SK-N-SH treated with all-trans-retinoic acid at 6 μM for 48 hours (cell line): ENCODE results near the gene XRCC1.

Experiments
- ATAC-seq: fragments of 200-7000 bp; cut with Tn5 transposase; 3 replicates; pipeline ENCODE4 v1.9.1; 2020; ENCODE audit warnings: mild to moderate bottlenecking, moderate library complexity
- ARNTL ChIP-seq: fragments of 450-650 bp; formaldehyde crosslinking; IDR thresholded peaks from 2 replicates; pipeline ENCODE4 v1.5.0; 2020; ENCODE audit warnings: low read depth, mild to moderate bottlenecking, moderate library complexity, borderline replicate concordance
- BACH2 ChIP-seq: fragments of 250-450 bp; sonication (Bioruptor Pico); IDR thresholded peaks from 2 replicates; pipeline ENCODE4 v1.9.0; 2021; ENCODE audit warnings: mild to moderate bottlenecking, borderline replicate concordance
- CSRNP3 ChIP-seq: fragments of 250-450 bp; sonication (Bioruptor Pico); IDR thresholded peaks from 2 replicates; pipeline ENCODE4 v1.5.1; 2021; ENCODE audit warnings: mild to moderate bottlenecking, moderate library complexity
- GLIS3 ChIP-seq: fragments of 250-450 bp; sonication (Bioruptor Pico); IDR thresholded peaks from 2 replicates; pipeline ENCODE4 v1.5.0; 2020; ENCODE audit warnings: mild to moderate bottlenecking, moderate library complexity
- ISL1 ChIP-seq: fragments of 250-450 bp; sonication (Bioruptor Pico); IDR thresholded peaks from 2 replicates; pipeline ENCODE4 v2.1.2; 2022; ENCODE audit warnings: mild to moderate bottlenecking, moderate library complexity
- OSR1 ChIP-seq: fragments of 250-450 bp; sonication (Bioruptor Pico); IDR thresholded peaks from 2 replicates; pipeline ENCODE4 v1.8.0; 2022; ENCODE audit warnings: moderate library complexity, mild to moderate bottlenecking, inconsistent platforms
- PATZ1 ChIP-seq: fragments of 250-450 bp; sonication (Bioruptor Pico); IDR thresholded peaks from 2 replicates; pipeline ENCODE4 v1.8.0; 2020; ENCODE audit warnings: mild to moderate bottlenecking, moderate library complexity, borderline replicate concordance
- PPARA ChIP-seq: fragments of 250-450 bp; sonication (Bioruptor Pico); IDR thresholded peaks from 2 replicates; pipeline ENCODE4 v1.5.0; 2020; ENCODE audit warnings: mild to moderate bottlenecking, borderline replicate concordance
- RARB ChIP-seq: fragments of 250-450 bp; sonication (Bioruptor Pico); IDR thresholded peaks from 2 replicates; pipeline ENCODE4 v1.8.0; 2021; ENCODE audit warnings: mild to moderate bottlenecking, moderate library complexity
- SNAI2 ChIP-seq: fragments of 250-450 bp; sonication (Bioruptor Pico); IDR thresholded peaks from 2 replicates; pipeline ENCODE4 v1.5.0; 2020; ENCODE audit warnings: mild to moderate bottlenecking, moderate library complexity
- TCF4 ChIP-seq: fragments of 250-450 bp; sonication (Bioruptor Pico); IDR thresholded peaks from 2 replicates; pipeline ENCODE4 v1.8.0; 2021; ENCODE audit warnings: mild to moderate bottlenecking, moderate library complexity, borderline replicate concordance
- TOX ChIP-seq: fragments of 250-450 bp; sonication (Bioruptor Pico); IDR thresholded peaks from 2 replicates; pipeline ENCODE4 v1.8.0; 2021; ENCODE audit warnings: mild to moderate bottlenecking, moderate library complexity, borderline replicate concordance
- TSHZ2 ChIP-seq: fragments of 250-450 bp; sonication (Bioruptor Pico); IDR thresholded peaks from 2 replicates; pipeline ENCODE4 v1.5.0; 2020; ENCODE audit warnings: mild to moderate bottlenecking, moderate library complexity
- ZFP3 ChIP-seq: fragments of 250-450 bp; sonication (Bioruptor Pico); IDR thresholded peaks from 2 replicates; pipeline ENCODE4 v1.5.0; 2020; ENCODE audit warnings: mild to moderate bottlenecking, moderate library complexity
- ZFP30 ChIP-seq: fragments of 450-650 bp; formaldehyde crosslinking; IDR thresholded peaks from 2 replicates; pipeline ENCODE4 v1.5.0; 2022; ENCODE audit warnings: mild to moderate bottlenecking, moderate library complexity
- ZNF565 ChIP-seq: fragments of 450-650 bp; formaldehyde crosslinking; conservative IDR thresholded peaks from 2 replicates; pipeline ENCODE4 v1.5.0; 2020; ENCODE audit warnings: low read depth, mild to moderate bottlenecking, moderate library complexity
- ZNF70 ChIP-seq: fragments of 450-650 bp; formaldehyde crosslinking; IDR thresholded peaks from 2 replicates; pipeline ENCODE4 v1.5.0; 2020; ENCODE audit warnings: mild to moderate bottlenecking, moderate library complexity
- TF ChIP-seq, protein P1 (sequence below): fragments of 250-450 bp; sonication (Bioruptor Pico); IDR thresholded peaks from 2 replicates; pipeline ENCODE4 v1.8.0; 2021; ENCODE audit warnings: low read depth, mild to moderate bottlenecking, moderate library complexity, borderline replicate concordance
- TF ChIP-seq, protein P2 (sequence below): fragments of 250-450 bp; sonication (Bioruptor Pico); IDR thresholded peaks from 2 replicates; pipeline ENCODE4 v1.5.1; 2020; ENCODE audit warnings: low read depth, mild to moderate bottlenecking, moderate library complexity

Gene XRCC1

DNA sequence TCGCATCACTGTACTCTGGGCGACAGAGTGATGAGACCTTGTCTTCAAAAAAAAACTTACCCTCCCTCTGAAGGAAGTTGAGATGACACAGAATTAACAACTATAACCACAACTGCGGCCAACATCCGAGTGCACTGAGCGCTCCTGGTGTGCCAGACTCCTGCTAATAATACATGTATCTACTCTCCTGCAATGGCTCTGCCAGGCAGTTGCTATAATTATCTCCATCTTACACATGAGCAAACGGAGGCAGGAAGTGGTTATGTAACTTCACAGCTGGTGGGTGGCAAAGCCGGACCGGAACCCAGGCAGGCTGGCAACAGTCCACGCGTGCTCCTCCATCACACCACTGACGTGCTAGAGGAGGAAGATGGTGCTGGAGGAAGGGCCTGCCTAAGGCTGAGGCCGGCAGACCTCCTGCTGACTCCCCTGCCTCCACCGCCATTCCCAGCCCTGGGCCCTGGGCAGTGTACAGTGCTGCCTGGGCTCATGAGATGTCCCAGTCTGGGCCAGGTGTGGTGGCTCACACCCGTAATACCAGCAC, 12.6 kb downstream of the XRCC1 start (continued):
- TF ChIP-seq TCF4 (CRISPR knock-in tag) (no peak), ZNF565 (CRISPR knock-in tag) (no peak)

- ATAC-seq = no peak
- TF ChIP-seq ZFP30 = no peak
- TF ChIP-seq, protein P1, sequence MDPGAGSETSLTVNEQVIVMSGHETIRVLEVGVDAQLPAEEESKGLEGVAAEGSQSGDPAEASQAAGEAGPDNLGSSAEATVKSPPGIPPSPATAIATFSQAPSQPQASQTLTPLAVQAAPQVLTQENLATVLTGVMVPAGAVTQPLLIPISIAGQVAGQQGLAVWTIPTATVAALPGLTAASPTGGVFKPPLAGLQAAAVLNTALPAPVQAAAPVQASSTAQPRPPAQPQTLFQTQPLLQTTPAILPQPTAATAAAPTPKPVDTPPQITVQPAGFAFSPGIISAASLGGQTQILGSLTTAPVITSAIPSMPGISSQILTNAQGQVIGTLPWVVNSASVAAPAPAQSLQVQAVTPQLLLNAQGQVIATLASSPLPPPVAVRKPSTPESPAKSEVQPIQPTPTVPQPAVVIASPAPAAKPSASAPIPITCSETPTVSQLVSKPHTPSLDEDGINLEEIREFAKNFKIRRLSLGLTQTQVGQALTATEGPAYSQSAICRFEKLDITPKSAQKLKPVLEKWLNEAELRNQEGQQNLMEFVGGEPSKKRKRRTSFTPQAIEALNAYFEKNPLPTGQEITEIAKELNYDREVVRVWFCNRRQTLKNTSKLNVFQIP (CRISPR knock-in tag) = no peak
- no peak for TF ChIP-seq OSR1
- TF ChIP-seq ZFP3 (CRISPR knock-in tag) = no peak
- TF ChIP-seq RARB (CRISPR knock-in tag) = no peak
- TF ChIP-seq, protein P2, sequence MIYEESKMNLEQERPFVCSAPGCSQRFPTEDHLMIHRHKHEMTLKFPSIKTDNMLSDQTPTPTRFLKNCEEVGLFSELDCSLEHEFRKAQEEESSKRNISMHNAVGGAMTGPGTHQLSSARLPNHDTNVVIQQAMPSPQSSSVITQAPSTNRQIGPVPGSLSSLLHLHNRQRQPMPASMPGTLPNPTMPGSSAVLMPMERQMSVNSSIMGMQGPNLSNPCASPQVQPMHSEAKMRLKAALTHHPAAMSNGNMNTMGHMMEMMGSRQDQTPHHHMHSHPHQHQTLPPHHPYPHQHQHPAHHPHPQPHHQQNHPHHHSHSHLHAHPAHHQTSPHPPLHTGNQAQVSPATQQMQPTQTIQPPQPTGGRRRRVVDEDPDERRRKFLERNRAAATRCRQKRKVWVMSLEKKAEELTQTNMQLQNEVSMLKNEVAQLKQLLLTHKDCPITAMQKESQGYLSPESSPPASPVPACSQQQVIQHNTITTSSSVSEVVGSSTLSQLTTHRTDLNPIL = no peak
- TF ChIP-seq TCF4 (CRISPR knock-in tag) = no peak
- TF ChIP-seq CSRNP3 (CRISPR knock-in tag) = no peak
Observed at GRCh38 chr19:43562226-43562697, 13.1 kb downstream of the XRCC1 start.

GRCh38 chr19:43561139-43561970, 14.0 kb downstream of the XRCC1 start:
- TF ChIP-seq ZNF565 (CRISPR knock-in tag) = no peak
- TF ChIP-seq BACH2 = no peak
- TF ChIP-seq PPARA (CRISPR knock-in tag) = no peak
- TF ChIP-seq OSR1 = no peak
- TF ChIP-seq TCF4 (CRISPR knock-in tag) = no peak
- no peak for TF ChIP-seq RARB (CRISPR knock-in tag)
- no peak for TF ChIP-seq ZFP30
- TF ChIP-seq, protein P1 (CRISPR knock-in tag) = no peak
- no peak for ATAC-seq

DNA sequence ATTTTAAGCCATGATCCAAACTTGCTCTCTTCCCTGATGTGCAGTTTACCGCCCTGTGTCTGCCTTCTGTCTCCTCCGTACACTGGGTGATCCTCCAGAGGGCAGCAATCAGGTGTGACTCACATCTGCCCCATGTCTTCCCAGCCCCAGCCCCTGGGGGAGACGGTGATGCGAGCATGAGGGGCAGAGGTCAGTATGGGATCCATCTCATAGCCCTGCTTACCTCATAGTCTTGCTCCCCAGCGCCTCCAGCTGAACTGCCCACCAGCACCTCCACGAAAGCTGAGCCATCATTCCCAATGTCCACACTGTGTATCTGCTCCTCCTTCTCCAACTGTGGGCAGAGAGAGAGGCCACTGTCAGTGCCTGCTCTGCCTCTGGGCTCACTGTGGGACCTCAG, 14.6 kb downstream of the XRCC1 start:
- no peak for TF ChIP-seq ISL1 (CRISPR knock-in tag)
- TF ChIP-seq BACH2 = no peak
- TF ChIP-seq SNAI2 (CRISPR knock-in tag) = no peak
- no peak for TF ChIP-seq TSHZ2
- no peak for TF ChIP-seq PATZ1 (CRISPR knock-in tag)
- no peak for TF ChIP-seq ZFP3 (CRISPR knock-in tag)
- no peak for TF ChIP-seq ZFP30
- TF ChIP-seq, protein P2 = no peak
- TF ChIP-seq ARNTL (CRISPR knock-in tag) = no peak
- no peak for TF ChIP-seq TOX
- no peak for TF ChIP-seq GLIS3 (CRISPR knock-in tag)
- TF ChIP-seq ZNF70 (CRISPR knock-in tag) = no peak
- ATAC-seq = peak; percentile 30; the same call in 2 of the 3 replicates
